Activated T-cell treated with anti-CD3 and anti-CD28 coated beads, Interleukin-2, amount 50 U/mL, for 24 hours (primary cell): ENCODE data around the gene SLC1A2.

Source experiments
- DNase-seq: peaks from one replicate; pipeline ENCODE4 v3.0.0-alpha.2; 2020
- H3K27ac Mint-ChIP-seq: 2 replicates; pipeline ENCODE4 v1.8.0; 2020; ENCODE audit warnings: mild to moderate bottlenecking, mixed read lengths
- H3K27me3 Mint-ChIP-seq: 2 replicates; pipeline ENCODE4 v1.8.0; 2020; ENCODE audit warnings: mixed read lengths
- H3K36me3 Mint-ChIP-seq: 2 replicates; pipeline ENCODE4 v1.8.0; 2020; ENCODE audit warnings: low read depth, mixed read lengths
- H3K4me1 Mint-ChIP-seq: 2 replicates; pipeline ENCODE4 v1.8.0; 2020; ENCODE audit warnings: low read depth, mixed read lengths
- H3K4me3 Mint-ChIP-seq: 2 replicates; pipeline ENCODE4 v1.8.0; 2020; ENCODE audit warnings: mild to moderate bottlenecking, moderate library complexity, mixed read lengths
- H3K9me3 Mint-ChIP-seq: 2 replicates; pipeline ENCODE4 v1.8.0; 2020; ENCODE audit warnings: mixed read lengths

SLC1A2 gene

DNA sequence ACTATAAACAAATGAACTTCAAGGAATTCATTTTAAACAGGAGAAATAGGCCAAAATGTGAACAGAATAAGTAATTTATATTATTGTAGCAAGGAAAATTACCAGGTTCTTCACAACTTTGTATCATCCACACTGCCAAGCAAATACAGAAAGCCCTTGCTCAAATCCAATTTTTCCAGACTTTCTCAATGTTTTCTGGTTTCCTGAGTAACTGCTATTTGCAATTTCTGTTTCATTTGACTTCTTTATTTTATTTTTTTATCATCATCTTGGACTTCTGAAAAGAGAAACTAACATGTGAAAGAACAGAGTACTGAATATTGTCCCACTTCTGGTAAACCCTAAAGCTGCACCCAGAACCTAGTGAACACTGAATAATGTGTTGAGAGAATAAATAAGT is 61.0 kb downstream of the SLC1A2 start:
- Mint-ChIP-seq H3K27me3 (no peaks in the 10 kb centered on the region), H3K27ac (no peak overlapping the region)

DNA sequence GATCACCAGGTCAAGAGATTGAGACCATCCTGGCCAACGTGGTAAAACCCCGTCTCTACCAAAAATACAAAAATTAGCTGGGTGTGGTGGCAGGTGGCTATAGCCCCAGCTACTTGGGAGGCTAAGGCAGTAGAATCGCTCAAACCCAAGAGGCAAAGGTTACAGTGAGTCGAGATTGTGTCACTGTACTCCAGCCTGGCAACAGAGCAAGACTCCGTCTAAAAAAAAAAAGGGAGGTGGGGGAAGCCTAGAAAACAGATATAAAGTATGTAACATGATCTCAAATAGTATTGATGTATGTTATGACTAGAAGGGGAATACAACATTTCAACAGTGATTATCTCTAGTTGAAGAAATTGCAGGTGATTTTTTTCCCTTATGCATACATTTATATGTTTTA is 61.4 kb downstream of the SLC1A2 start:
- H3K4me3 Mint-ChIP-seq = no peak overlapping the region
- DNase-seq = no peak

More for the DNA sequence above, 61.0 kb downstream of the SLC1A2 start:
- H3K9me3 Mint-ChIP-seq = no peaks in the 10 kb centered on the region
- peaks cover 8% of the 10 kb centered on the region for H3K4me1 Mint-ChIP-seq
- no peak for DNase-seq
- no peak overlapping the region for H3K4me3 Mint-ChIP-seq
- H3K36me3 Mint-ChIP-seq = no peaks in the 10 kb centered on the region

DNA sequence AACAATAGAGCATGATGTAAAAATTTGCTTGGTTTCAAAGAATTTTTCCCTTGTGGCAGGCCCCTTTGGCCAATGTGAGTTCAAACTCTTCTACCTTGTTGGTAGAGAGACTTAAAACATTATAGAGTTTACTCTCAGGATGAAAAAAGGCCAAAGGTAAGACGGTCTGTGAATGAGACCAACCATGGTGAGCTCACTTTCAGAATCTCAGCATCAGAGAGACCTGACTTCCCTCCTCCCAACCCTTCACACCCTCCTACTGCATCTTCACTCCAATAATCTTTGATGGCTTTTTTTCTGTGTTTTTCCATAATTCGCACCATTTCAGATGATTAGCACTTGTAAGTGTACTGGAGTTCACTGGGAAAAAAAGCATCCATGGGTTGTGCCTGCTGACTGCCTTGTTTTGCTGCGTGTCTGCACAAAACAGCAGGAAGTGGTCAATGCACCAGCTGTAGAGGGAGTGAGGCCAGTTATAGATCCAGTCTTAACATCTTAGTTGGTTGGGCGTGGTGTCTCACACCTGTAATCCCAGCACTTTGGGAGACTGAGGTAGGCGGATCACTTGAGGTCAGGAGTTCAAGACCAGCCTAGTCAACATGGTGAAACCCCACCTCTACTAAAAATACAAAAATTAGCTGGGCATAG is 64.1 kb downstream of the SLC1A2 start:
- Mint-ChIP-seq H3K9me3 (no peaks in the 10 kb centered on the region), H3K36me3 (no peaks in the 10 kb centered on the region), H3K4me3 (no peak overlapping the region), H3K27ac (no peak overlapping the region), H3K4me1 (peaks cover 16% of the 10 kb centered on the region), H3K27me3 (no peaks in the 10 kb centered on the region)
- no peak for DNase-seq

More for the DNA sequence above, 61.4 kb downstream of the SLC1A2 start:
- Mint-ChIP-seq H3K4me1 (peaks cover 8% of the 10 kb centered on the region), H3K36me3 (no peaks in the 10 kb centered on the region), H3K27ac (no peak overlapping the region), H3K27me3 (no peaks in the 10 kb centered on the region), H3K9me3 (no peaks in the 10 kb centered on the region)

- no peak overlapping the region for H3K4me3 Mint-ChIP-seq
- H3K27ac Mint-ChIP-seq = no peak overlapping the region
- H3K4me1 Mint-ChIP-seq = peaks cover 22% of the 10 kb centered on the region
- no peak for DNase-seq
- no peaks in the 10 kb centered on the region for H3K9me3 Mint-ChIP-seq
- H3K27me3 Mint-ChIP-seq = no peaks in the 10 kb centered on the region
- H3K36me3 Mint-ChIP-seq = no peaks in the 10 kb centered on the region
These were observed 64.7 kb downstream of the SLC1A2 start for GRCh38 chr11:35354644-35355043.

DNA sequence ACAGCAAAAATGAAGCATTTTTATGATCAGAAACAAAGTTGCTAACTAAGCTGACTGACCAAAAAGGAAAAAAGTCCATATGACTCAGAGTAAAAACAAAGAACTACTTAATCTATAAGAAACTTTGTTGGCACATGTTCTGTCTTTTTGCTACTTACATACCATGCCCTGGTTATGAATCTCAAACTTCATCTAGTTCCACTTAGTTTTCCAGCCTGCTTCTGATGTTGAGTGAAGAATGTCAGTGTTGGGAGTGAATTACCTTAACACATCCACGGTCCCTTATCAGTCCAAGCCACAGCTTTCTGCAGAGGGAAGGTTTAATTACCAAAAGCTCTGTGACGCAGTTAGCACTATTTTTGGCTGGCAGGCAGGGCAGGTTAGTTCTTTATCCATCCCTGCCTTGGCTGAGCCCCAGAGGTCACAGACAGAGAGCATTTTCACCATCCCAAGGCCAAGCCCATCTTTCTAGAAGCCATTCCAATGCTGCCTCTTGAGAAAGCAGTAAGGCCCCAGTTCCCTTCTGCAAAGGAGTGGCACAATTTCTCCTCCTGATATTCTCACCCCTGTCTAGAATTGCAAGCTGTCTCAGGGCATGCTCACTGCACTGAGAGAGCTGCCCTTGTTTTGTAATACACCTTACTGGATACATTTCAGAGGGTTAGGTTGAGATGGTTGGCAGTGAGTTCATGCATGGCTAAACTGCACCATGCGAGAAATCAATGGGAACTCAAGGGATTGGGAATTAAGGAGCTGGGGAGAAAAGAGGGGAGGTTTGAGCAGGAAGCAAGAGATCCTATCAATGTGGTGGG is 67.1 kb downstream of the SLC1A2 start:
- Mint-ChIP-seq H3K36me3 (no peaks in the 10 kb centered on the region), H3K27me3 (no peaks in the 10 kb centered on the region), H3K4me1 (peaks cover 30% of the 10 kb centered on the region), H3K27ac (no peak overlapping the region), H3K9me3 (no peaks in the 10 kb centered on the region), H3K4me3 (no peak overlapping the region)
- DNase-seq = no peak

- H3K27ac Mint-ChIP-seq = peak overlapping the region; percentile 4
- H3K36me3 Mint-ChIP-seq = no peaks in the 10 kb centered on the region
These were observed 69.5 kb downstream of the SLC1A2 start for GRCh38 chr11:35349897-35350296.

DNA sequence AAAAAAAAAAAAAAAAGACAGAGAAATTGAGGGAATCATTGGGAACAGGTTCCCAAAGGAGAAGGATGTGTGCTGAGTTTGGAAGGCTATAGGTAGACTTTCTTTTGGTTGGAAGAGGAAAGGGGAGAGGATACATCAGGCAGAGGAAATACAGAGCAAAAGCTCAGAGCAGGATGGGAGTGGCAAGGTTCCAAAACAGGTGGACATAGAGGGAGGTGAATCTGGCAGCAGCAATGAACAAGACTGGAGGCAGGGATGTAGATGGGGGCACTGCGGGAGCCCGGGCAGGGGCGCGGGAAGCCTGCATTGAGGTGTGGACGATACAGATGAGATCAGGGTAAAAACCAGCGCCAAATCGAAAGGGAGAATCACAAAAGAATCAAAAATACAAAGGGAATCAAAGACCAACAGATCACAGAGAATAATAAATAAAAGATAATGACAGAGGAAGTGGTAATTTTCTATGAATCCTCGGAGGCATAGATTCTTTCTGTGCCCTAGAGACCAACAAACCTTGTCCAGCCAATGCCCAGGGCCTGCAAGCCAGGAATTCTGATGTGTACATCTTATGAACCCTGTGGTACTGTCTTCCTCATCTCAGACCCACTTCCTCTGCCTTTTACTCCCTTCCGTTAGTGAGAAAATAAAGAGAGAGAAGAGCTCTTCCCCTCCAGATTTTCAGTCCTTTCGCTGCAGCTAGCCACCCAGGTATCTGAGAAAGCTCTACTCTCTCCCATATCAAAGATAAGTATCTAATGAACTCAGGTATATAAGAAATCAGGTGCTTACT is 70.3 kb downstream of the SLC1A2 start:
- DNase-seq = no peak
- Mint-ChIP-seq H3K27me3 (no peaks in the 10 kb centered on the region), H3K9me3 (no peaks in the 10 kb centered on the region), H3K4me1 (peaks cover 34% of the 10 kb centered on the region), H3K27ac (peak overlapping the region; percentile 77), H3K4me3 (no peak overlapping the region), H3K36me3 (no peaks in the 10 kb centered on the region)

More at GRCh38 chr11:35349897-35350296, 69.5 kb downstream of the SLC1A2 start:
- no peak for DNase-seq
- H3K4me3 Mint-ChIP-seq = no peak overlapping the region
- no peaks in the 10 kb centered on the region for H3K9me3 Mint-ChIP-seq
- peaks cover 31% of the 10 kb centered on the region for H3K4me1 Mint-ChIP-seq
- no peaks in the 10 kb centered on the region for H3K27me3 Mint-ChIP-seq

GRCh38 chr11:35347921-35348331 is 71.4 kb downstream of the SLC1A2 start:
- no peaks in the 10 kb centered on the region for H3K36me3 Mint-ChIP-seq
- H3K27me3 Mint-ChIP-seq = no peaks in the 10 kb centered on the region
- H3K27ac Mint-ChIP-seq = no peak overlapping the region
- peaks cover 45% of the 10 kb centered on the region for H3K4me1 Mint-ChIP-seq
- no peaks in the 10 kb centered on the region for H3K9me3 Mint-ChIP-seq
- no peak overlapping the region for H3K4me3 Mint-ChIP-seq
- DNase-seq = no peak

GRCh38 chr11:35347173-35347878 is 72.0 kb downstream of the SLC1A2 start:
- DNase-seq = no peak
- Mint-ChIP-seq H3K9me3 (no peaks in the 10 kb centered on the region), H3K27ac (no peak overlapping the region), H3K4me1 (peaks cover 49% of the 10 kb centered on the region), H3K4me3 (no peak overlapping the region), H3K27me3 (no peaks in the 10 kb centered on the region), H3K36me3 (no peaks in the 10 kb centered on the region)

- Mint-ChIP-seq H3K9me3 (no peaks in the 10 kb centered on the region), H3K36me3 (no peaks in the 10 kb centered on the region), H3K4me3 (no peak overlapping the region), H3K27ac (no peak overlapping the region), H3K4me1 (peaks cover 48% of the 10 kb centered on the region), H3K27me3 (no peaks in the 10 kb centered on the region)
- DNase-seq = no peak
These were observed 72.7 kb downstream of the SLC1A2 start for GRCh38 chr11:35346472-35347156.

GRCh38 chr11:35344681-35345574 is 74.4 kb downstream of the SLC1A2 start:
- Mint-ChIP-seq H3K27ac (no peak overlapping the region), H3K27me3 (no peaks in the 10 kb centered on the region), H3K4me1 (peaks cover 48% of the 10 kb centered on the region), H3K9me3 (no peaks in the 10 kb centered on the region), H3K36me3 (no peaks in the 10 kb centered on the region), H3K4me3 (no peak overlapping the region)
- DNase-seq = no peak

DNA sequence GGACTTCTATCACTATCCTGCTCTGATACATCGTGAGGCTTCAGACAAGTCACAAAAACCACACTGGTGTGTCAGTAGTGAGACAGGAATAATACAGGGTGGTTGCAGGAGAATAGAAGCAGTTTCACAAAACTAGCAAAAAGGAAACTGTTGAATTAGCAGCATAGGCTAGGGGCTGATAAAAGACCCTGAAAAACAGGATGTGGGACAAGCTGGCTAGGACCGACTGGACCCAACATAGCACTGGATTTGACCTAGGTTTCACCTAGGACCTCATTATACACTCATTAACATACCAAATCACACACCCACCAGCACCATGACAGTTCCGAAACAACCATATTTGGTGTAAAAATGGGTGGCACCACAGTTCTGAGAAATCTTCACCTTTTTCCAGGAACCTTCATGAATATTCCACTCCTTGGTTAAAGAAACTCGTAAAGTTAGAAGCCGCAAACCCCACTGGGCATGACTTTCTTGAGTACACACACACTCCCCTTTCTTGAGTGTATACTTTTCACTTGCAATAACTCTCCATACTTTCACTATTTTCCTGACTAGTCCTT is 76.2 kb downstream of the SLC1A2 start:
- DNase-seq = no peak
- Mint-ChIP-seq H3K9me3 (no peaks in the 10 kb centered on the region), H3K27me3 (no peaks in the 10 kb centered on the region), H3K4me1 (peaks cover 46% of the 10 kb centered on the region), H3K27ac (peak overlapping the region; percentile 92), H3K36me3 (no peaks in the 10 kb centered on the region), H3K4me3 (peak overlapping the region; percentile 10)

GRCh38 chr11:35340715-35341114 is 78.6 kb downstream of the SLC1A2 start:
- no peaks in the 10 kb centered on the region for H3K27me3 Mint-ChIP-seq
- no peaks in the 10 kb centered on the region for H3K9me3 Mint-ChIP-seq
- no peak for DNase-seq
- no peak overlapping the region for H3K27ac Mint-ChIP-seq
- H3K36me3 Mint-ChIP-seq = no peaks in the 10 kb centered on the region
- no peak overlapping the region for H3K4me3 Mint-ChIP-seq
- peaks cover 56% of the 10 kb centered on the region for H3K4me1 Mint-ChIP-seq
